Measurements from ENCODE around the gene IFT43. TPM values are rescaled to one million over a fixed set of nuclear protein-coding genes. Genes with fewer than 3 reads are reported as not detected.

IFT43 gene
- total and polyA plus RNA-seq, 2 experiments from 2014 or later: 56.8 to 76.6 TPM

GRCh38 chr14:76085358-76085757, 99.8 kb downstream of the IFT43 start:
- H3K9me3 ChIP-seq (ENCODE audit: low read depth): no peaks in the 10 kb centered on the region
- no peaks in the 10 kb centered on the region for H3K4me1 ChIP-seq (ENCODE audit: low read depth)
- no peak overlapping the region for H3K4me3 ChIP-seq
- no peak for DNase-seq (ENCODE audit: low read depth in 1 of 2, low spot score in 1 of 2)
- H3K36me3 ChIP-seq: no peaks in the 10 kb centered on the region
- no peak overlapping the region for H3K27ac ChIP-seq
- TF ChIP-seq CTCF (IDR thresholded peaks at IDR 0.05; ENCODE audit: low read depth, low read length): no peak
- H3K27me3 ChIP-seq: no peaks in the 10 kb centered on the region

GRCh38 chr14:76086636-76087035, 101.1 kb downstream of the IFT43 start:
- Histone ChIP-seq H3K4me1 (ENCODE audit: low read depth) (no peaks in the 10 kb centered on the region), H3K27ac (no peak overlapping the region)
- no peak for TF ChIP-seq CTCF (IDR thresholded peaks at IDR 0.05; ENCODE audit: low read depth, low read length)

GRCh38 chr14:76088326-76088725, 102.8 kb downstream of the IFT43 start:
- no peaks in the 10 kb centered on the region for H3K36me3 ChIP-seq
- no peaks in the 10 kb centered on the region for H3K4me1 ChIP-seq (ENCODE audit: low read depth)
- DNase-seq (ENCODE audit: low read depth in 1 of 2, low spot score in 1 of 2): no peak
- H3K27ac ChIP-seq: no peak overlapping the region
- TF ChIP-seq CTCF (IDR thresholded peaks at IDR 0.05; ENCODE audit: low read depth, low read length): no peak
- H3K9me3 ChIP-seq (ENCODE audit: low read depth): no peaks in the 10 kb centered on the region
- no peak overlapping the region for H3K4me3 ChIP-seq
- H3K27me3 ChIP-seq: no peaks in the 10 kb centered on the region

More at GRCh38 chr14:76086636-76087035, 101.1 kb downstream of the IFT43 start:
- no peak overlapping the region for H3K4me3 ChIP-seq
- no peaks in the 10 kb centered on the region for H3K27me3 ChIP-seq
- no peaks in the 10 kb centered on the region for H3K9me3 ChIP-seq (ENCODE audit: low read depth)
- no peaks in the 10 kb centered on the region for H3K36me3 ChIP-seq
- DNase-seq (ENCODE audit: low read depth in 1 of 2, low spot score in 1 of 2): no peak

GRCh38 chr14:76088771-76089571, 103.4 kb downstream of the IFT43 start:
- no peaks in the 10 kb centered on the region for H3K9me3 ChIP-seq (ENCODE audit: low read depth)
- no peak for DNase-seq (ENCODE audit: low read depth in 1 of 2, low spot score in 1 of 2)
- no peaks in the 10 kb centered on the region for H3K4me1 ChIP-seq (ENCODE audit: low read depth)
- H3K27ac ChIP-seq: no peak overlapping the region
- no peaks in the 10 kb centered on the region for H3K27me3 ChIP-seq
- H3K36me3 ChIP-seq: no peaks in the 10 kb centered on the region
- TF ChIP-seq CTCF (IDR thresholded peaks at IDR 0.05; ENCODE audit: low read depth, low read length): no peak
- no peak overlapping the region for H3K4me3 ChIP-seq

- no peak for DNase-seq (ENCODE audit: low read depth in 1 of 2, low spot score in 1 of 2)
- no peak for TF ChIP-seq CTCF (IDR thresholded peaks at IDR 0.05; ENCODE audit: low read depth, low read length)
- Histone ChIP-seq H3K27me3 (no peaks in the 10 kb centered on the region), H3K36me3 (no peaks in the 10 kb centered on the region), H3K27ac (no peak overlapping the region), H3K4me1 (ENCODE audit: low read depth) (no peaks in the 10 kb centered on the region), H3K9me3 (ENCODE audit: low read depth) (no peaks in the 10 kb centered on the region), H3K4me3 (no peak overlapping the region)
Observed at GRCh38 chr14:76089575-76089974, 104.0 kb downstream of the IFT43 start.

Measured in cardiac muscle cell (in vitro differentiated cells and primary cell).